ENCODE results near the gene EN2.

EN2 gene

GRCh38 chr7:155465761-155466141 is 7.8 kb downstream of the EN2 start:
- no peak for DNase-seq

DNA sequence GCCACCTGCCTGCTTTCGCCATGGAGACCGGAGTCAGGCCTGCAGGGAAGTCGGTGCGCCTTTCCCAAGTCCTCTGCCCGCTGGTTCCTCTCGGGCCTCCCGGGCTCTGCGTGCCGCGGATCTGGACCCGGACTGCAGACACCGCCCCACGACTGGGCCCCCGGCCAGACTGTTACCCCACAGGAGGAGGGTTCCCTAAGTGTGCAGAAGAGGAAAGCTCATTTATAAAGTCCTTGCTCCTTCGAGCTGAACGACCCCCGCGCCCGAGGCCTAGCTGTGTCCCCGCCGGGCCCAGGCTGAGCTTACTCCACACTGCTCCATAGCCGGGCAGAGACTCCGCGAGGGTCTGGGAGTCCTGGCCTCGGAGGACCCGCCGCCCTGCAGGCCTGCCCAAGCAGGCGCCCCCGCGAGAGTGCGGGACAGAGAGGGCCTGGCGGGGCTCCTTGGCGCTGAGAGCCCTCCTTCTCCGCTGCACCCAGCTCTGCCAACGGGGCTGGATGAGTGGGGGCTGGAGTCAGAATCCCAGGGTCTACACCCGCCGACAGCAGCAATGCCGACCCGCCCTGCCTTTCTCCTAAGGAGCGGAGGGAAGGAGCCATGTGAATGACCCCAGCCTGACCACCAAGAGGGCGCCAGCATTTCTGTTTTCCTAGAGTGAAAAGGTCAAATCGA is 8.3 kb downstream of the EN2 start:
- no peak for DNase-seq

DNA sequence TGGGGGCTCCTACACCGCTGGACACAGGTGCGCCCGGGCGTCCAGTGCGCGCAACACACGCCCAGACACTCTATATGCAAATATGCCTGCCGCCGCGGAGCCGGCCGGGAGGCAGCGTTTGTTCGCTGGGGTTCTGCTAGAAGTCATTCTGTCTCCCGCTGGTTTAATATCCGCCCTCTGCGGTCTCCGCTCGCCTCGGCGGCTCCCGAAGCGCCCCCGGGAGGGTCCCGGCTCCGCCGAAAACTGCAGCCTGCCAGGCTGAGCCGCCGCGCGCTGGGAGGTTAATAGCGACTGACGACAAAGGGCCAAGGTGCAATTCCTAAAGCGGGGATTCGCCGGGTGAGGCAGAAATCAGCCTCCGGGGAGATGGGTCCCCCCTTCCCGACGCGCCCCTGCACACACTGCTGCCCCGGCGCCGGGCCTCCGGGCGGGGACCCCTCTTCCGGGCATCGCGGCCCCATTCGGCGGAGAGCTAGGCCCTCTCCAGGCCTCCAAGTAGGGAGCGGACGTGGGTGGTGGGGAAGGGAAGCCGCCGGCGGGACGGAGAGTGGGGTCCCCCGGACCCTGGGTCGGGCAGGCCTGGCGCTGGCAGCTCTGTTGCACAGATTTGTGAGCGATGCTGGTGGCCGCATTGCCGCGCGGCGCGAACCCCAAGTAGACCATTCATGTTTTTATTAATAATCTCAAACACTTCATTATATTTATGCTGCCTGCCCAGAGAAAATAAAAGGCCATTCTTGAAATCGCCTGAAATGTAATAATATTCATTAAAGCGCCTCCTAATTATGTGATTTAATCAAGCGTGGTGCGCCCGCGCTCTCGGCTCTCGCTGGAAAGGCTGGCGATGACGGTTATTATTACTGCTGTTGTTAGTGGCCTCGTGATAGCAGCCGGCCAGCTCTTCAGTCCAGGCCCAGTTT is 9.1 kb downstream of the EN2 start:
- peak; percentile 26 for DNase-seq

DNA sequence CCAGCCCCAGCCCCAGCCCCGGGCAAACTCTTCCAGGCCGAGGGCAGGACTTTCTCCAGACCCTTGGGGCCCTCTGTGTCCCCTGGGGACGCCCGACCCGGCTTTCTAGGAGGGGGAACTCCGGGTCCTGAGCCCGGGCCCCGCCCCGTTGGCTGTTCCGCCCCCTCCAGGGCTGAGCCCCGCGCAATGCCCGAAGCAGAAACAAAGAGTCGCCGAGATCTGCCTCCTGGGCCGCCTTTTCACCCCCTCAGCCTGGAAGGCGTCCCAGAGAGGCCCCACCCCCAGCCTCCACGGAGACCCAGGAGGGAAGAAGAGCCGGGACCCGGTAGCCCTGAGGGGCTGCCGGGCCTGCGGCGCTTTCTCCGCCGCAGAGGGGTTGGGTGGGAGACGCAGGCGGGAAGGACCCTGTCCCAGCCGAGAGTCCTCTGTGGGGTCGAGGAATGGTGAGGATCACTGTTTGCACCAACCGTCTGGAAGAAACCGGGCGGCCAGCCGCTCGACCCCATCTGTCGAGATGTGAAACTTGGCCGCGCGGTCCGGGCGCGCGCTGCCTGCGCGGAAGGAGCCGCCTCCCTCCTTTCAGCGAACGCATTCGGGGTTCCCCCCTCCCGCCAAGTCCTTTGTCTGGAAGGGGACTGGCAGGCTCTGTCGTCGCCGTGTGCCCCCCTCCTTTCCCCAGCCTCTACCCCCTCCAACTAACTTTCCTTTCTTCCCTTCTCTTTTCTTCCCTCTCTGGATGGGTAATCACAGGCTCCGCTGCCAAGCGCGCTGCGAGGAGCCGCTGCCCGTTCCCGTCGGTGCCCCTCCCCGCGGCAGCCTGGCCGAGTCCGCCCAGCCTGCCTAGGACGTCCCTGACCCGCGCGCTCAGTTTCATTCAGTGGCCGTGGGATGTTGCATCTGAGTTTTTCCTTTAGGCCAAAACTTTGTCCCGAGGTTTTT is 10.2 kb downstream of the EN2 start:
- DNase-seq: no peak

DNA sequence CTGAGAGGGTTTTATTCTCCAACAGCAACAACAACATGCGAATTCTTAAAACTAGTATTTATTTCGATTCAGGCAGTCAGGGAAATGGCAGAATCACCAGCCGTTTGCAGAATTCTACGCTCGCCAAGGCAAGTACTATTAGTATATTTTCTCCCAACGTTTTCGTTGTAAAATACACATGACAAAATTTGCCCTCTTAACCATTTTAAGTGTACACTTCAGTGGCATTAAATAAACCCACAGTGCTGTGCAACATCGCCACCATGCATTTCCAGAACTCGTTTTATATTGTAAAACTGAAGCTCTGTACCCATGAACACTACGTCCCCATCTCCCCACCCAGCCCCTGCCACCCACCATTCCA is 10.8 kb downstream of the EN2 start:
- no peak for DNase-seq

GRCh38 chr7:155469311-155470185 is 11.6 kb downstream of the EN2 start:
- DNase-seq: no peak

DNA sequence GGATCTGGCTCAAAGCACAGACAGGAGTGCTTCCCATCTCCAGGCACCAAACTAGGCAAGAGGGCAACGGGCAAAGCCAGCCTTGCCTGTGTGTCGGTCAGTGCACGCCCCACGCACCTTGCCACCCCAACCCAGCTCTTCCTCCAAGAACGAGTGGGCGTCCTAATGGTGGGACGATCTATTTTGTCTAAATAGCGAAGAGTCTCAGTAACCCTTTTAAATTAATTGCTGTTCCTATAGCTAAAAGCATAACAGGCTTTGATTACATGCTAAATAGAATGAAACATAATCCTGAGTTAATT is 12.2 kb downstream of the EN2 start:
- no peak for DNase-seq

- no peak for DNase-seq
Observed at GRCh38 chr7:155470686-155471638, 13.0 kb downstream of the EN2 start.

GRCh38 chr7:155471718-155472117 is 13.8 kb downstream of the EN2 start:
- DNase-seq: no peak

DNA sequence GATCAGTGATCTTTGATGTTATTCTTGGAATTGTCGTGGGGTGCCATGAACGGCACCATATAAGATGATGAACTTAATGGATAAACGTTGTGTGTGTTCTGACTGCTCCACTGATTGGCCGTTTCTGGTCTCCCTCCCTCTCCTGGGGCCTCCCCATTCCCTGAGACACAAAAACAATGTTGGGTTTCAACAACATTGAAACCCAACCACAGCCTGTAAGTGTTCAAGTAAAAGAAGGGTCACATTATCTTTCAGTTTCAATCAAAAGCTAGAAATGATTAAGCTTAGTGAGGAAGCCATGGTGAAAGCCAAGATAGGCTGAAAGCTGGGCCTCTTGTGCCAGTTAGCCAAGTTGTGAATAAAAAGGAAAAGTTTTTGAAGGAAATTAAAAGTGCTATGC is 19.5 kb downstream of the EN2 start:
- DNase-seq: no peak

DNA sequence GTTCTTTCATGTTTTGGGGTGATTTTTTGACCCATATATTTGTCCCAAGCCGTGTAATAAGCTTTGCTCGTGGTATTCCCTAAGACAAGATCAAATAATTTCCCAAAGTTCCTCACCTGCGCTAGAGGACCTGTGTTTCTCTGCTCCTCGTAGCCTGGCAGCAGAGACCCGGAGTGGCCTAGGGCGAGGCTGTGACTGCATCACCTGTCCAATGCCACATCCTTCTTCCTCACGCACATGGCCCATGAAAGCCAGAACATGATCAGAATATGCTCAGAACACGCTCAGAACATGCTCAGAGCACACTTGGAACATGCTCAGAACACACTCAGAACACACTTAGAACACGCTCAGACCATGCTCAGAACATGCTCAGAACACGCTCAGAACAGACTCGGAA is 23.8 kb downstream of the EN2 start:
- DNase-seq: no peak

GRCh38 chr7:155482511-155483183 is 24.7 kb downstream of the EN2 start:
- peak; percentile 23 for DNase-seq

DNA sequence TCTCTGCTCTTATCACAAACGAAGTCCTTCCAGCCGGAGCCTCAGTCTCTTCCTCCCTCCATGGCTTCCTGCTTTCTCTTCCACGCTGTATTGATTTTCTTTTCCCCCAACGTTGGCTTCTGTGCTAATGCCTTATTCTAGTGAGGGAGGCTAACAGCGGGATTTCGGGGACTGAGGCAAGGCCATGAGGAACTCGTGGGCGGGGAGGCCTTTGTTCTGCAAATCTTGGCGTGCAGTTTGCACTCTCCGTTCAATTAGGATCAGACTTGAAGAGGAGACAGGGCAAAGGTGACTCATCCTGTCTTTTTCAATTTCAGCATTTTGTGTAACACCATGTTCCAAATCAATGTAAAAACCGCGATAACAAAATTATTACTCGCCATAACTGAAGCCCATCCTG is 25.3 kb downstream of the EN2 start:
- DNase-seq: no peak

- no peak for DNase-seq
Observed at GRCh38 chr7:155483868-155484325, 26.0 kb downstream of the EN2 start.

DNA sequence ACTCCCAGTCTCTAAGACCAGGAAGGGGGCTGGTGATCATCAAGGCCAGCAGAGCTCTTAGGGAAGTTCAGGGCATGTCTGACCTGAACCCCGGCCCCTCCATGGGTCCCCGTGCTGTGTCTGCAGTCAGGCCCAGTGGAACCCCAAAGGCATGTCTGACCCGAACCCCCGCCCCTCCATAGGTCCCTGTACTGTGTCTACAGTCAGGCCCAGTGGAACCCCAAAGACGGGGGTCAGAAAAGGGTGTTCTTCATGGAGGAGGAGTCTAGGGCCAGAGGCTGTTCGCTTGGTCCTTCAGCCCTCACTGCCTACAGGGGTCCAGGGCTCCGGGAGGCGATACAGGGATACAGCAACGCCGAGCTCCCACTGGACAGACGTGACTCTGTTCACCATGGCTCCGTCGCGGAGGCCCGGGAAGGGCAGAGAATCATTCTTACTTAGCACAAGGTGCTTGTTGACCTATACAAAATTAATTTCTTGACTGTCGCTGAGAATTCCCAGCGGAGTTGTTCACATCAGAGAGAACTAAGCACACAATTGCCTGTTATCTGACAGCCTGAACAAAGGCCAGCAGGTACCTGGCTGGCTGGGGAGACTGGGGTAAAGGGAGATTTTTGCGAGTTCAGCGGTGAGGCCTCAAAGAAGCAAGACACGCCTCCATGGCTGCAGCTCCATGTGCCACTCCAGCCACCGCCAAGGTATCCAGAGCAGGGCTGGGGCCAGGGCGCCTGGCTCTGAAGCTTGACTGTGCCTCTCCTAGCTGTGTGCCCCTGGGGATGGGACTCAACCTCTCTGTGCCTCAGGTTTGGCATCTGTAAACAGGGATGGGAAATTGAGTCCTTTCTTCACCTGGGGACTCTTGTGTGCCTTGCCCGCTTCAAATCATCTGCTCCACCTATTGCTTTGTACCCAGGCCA is 26.8 kb downstream of the EN2 start:
- no peak for DNase-seq

DNA sequence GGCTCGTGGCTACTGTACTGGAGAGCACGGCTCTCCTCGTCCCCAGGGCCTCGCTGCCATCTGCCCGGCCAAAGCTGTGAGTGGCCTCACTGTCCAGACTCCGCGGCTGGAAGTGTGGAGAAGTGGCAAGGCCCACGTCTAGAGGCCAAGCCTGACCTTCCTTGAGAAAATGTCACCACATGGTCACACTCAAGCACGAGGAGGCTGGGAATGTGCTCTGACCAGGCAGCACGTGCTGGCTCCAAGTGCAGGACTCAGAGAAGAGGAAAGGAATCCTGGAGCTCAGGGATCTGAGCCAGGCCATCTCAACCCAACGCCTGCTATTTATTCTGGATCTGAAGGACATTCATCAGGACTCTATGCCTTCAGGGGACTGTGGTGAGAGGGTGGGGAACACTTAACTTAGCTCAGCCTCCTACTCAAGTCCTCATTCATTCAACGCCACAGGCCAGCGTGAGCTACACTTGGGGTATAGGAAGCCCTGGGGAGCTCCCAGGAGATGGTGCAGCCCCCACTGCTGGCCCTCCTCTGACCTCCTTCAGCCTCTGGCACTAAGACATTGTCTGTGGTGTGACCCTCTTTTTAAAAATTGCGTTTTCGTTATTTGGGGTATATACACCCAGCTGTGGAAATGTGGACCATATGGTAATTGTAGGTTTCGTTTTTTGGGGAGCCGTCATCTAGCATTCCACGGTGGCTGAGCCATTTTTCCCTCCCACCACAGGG is 29.0 kb downstream of the EN2 start:
- no peak for DNase-seq

DNA sequence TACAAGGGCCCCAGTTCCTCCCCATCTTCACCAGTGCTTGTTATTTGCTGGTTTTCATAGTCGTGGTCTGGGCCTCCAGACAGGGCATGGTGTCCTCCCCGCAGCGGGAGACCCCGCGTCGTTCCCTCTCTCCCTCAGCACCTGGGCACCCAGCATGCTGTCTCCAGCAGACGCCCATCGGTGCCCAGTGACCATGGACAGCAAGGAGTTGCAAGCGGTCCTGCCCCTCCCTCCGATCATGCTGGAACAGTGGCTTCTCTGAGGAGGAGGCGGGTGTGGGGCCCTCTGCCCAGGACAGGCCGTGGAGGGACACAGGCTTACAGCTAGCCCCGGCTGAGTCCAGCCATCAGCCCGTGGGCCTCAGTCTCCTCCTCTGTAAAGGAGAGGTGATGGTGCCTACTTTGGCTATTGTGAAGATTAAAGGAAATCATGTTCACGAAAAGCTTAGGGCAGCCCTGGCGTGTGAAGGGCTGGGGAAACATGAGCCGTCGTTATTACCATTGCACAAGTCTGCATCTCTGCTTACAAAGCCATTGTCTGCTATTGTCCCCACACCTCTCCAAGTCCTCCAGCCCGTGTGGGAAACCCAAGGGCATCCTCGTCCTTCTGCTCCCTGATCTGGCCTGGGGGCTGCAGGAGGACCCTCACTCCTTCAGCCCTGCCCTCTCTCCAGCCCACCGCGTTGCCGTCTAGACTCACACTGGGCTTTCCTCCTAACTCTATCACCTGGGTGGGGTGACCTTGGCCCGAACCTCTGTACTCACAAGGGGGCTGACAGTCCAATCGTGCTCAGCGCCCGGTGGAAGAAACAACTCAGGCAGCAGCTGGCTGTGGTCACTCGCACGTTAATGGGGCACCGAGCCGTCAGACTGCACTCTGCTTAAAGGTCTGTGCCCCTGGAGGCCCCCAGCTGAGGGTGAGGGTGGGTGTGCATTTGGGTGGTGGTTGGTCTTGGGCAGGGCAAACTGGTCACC is 29.9 kb downstream of the EN2 start:
- no peak for DNase-seq
